DND-41 (cell line): ENCODE measurements around the gene DPF3.

ENCODE experiments used
- CTCF ChIP-seq: IDR thresholded peaks from 2 replicates; pipeline ENCODE4 v1.5.1; 2012; ENCODE audit warnings: borderline replicate concordance, low read length, moderate library complexity, mild to moderate bottlenecking; ENCODE audit not compliant: poor library complexity, severe bottlenecking; ENCODE audit errors: extremely low read depth
- EZH2 ChIP-seq: IDR thresholded peaks from 3 replicates; pipeline ENCODE4 v1.6.1; 2012; ENCODE audit warnings: borderline replicate concordance, low read depth, mild to moderate bottlenecking, moderate library complexity, low read length, inconsistent platforms; ENCODE audit not compliant: severe bottlenecking

- TF ChIP-seq CTCF (no peak), EZH2 (no peak)
Measured at GRCh38 chr14:72739446-72740405, 154.2 kb downstream of the DPF3 start.
